Measurements from ENCODE around the gene ETFA.

DNA sequence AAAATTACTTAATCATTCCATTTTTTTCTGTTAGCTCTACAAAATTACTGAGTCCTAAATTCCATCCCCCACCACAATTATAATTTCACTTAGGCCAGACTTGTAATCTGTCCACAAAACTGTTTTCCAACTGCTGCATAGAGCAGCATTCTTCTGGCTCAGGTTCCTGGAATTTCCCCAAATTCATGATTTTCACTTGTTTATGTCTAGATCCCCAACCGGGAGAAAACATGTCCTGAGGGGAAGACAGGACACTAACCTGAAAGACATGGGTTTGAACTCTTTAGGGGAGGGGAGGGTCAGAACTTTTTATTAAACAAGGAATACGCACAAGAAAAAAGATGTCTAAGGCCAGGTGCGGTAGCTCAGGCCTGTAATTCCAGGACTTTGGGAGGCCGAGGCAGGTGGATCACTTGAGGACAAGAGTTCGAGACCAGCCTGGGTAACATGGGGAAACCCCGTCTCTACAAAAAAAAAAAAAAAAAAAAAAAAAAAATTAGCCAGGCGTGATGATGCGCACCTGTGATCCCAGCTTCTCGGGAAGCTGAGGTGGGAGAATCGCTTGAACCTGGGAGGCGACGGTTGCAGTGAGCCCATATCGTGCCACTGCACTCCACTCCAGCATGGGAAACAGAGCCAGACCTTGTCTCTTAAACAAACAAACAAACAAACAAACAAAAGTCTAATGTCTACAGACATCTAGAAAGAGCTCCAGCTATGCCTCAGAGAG lies 1.5 kb downstream of the ETFA start:
- TF ChIP-seq, protein P1, sequence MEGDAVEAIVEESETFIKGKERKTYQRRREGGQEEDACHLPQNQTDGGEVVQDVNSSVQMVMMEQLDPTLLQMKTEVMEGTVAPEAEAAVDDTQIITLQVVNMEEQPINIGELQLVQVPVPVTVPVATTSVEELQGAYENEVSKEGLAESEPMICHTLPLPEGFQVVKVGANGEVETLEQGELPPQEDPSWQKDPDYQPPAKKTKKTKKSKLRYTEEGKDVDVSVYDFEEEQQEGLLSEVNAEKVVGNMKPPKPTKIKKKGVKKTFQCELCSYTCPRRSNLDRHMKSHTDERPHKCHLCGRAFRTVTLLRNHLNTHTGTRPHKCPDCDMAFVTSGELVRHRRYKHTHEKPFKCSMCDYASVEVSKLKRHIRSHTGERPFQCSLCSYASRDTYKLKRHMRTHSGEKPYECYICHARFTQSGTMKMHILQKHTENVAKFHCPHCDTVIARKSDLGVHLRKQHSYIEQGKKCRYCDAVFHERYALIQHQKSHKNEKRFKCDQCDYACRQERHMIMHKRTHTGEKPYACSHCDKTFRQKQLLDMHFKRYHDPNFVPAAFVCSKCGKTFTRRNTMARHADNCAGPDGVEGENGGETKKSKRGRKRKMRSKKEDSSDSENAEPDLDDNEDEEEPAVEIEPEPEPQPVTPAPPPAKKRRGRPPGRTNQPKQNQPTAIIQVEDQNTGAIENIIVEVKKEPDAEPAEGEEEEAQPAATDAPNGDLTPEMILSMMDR (IDR thresholded peaks at IDR 0.05), result no peak
- TF ChIP-seq POLR2A (IDR thresholded peaks at IDR 0.05), result no peak
- no peak for TF ChIP-seq EP300 (IDR thresholded peaks at IDR 0.05)
- TF ChIP-seq POLR2AphosphoS5 (IDR thresholded peaks at IDR 0.05), result no peak

Data from sigmoid colon (tissue), 4 donors.